IMR-90 (cell line): Measurements from ENCODE around the gene PHF20. TPM values are rescaled to one million over a fixed set of nuclear protein-coding genes. Genes with fewer than 3 reads are reported as not detected.

Source experiments
- ATAC-seq: fragments of 200-7000 bp; cut with Tn5 transposase; 2 replicates; pipeline ENCODE4 v1.9.1; 2020; ENCODE audit warnings: low read depth, mild to moderate bottlenecking, moderate library complexity
- BruUV-seq: library from RNA; stranded (reverse); fragments of 400-500 nt; replicated peaks from 2 replicates; lab custom pipeline; 2021; lab: Mats Ljungman, UMichigan
- CTCF ChIA-PET: fragments of 300-600 bp; formaldehyde crosslinking; extraction: SDS; loops from one replicate; lab custom pipeline; 2021; ENCODE audit warnings: antibody characterized with exemption; lab: Yijun Ruan, JAX
- POLR2A ChIA-PET: fragments of 300-600 bp; sonication (Branson Sonifier 250); formaldehyde crosslinking; loops from one replicate; lab custom pipeline; 2022; ENCODE audit warnings: antibody characterized with exemption; ENCODE audit not compliant: unreplicated experiment; lab: Charles Lee
- DNase-seq: peaks from one replicate; pipeline ENCODE4 v3.0.0; 2013
- H2AFZ ChIP-seq: replicated peaks from 2 replicates; pipeline ENCODE3; 2013; ENCODE audit warnings: low read length, mild to moderate bottlenecking; ENCODE audit not compliant: poor library complexity
- H2AK5ac ChIP-seq: 2 replicates; pipeline ENCODE4 v1.6.1; 2013; ENCODE audit warnings: low read depth, low read length, inconsistent platforms
- H2AK9ac ChIP-seq: replicated peaks from 2 replicates; pipeline ENCODE3; 2013; ENCODE audit warnings: mild to moderate bottlenecking, low read depth, low read length, moderate library complexity; ENCODE audit not compliant: poor library complexity
- H2BK120ac ChIP-seq: 2 replicates; pipeline ENCODE4 v1.6.1; 2013; ENCODE audit warnings: low read depth, low read length, inconsistent platforms
- H2BK15ac ChIP-seq: 3 replicates; pipeline ENCODE4 v1.6.1; 2013; ENCODE audit warnings: low read depth, low read length, inconsistent platforms
- H2BK20ac ChIP-seq: 2 replicates; pipeline ENCODE4 v1.6.1; 2013; ENCODE audit warnings: low read depth, mild to moderate bottlenecking, inconsistent platforms, low read length, moderate library complexity
- H2BK5ac ChIP-seq: 2 replicates; pipeline ENCODE4 v1.6.1; 2013; ENCODE audit warnings: mild to moderate bottlenecking, low read depth, low read length, inconsistent platforms; ENCODE audit not compliant: poor library complexity, severe bottlenecking
- H3K14ac ChIP-seq: replicated peaks from 2 replicates; pipeline ENCODE4 v1.6.1; 2013; ENCODE audit warnings: low read depth, low read length, inconsistent platforms
- H3K18ac ChIP-seq: 2 replicates; pipeline ENCODE4 v1.6.1; 2013; ENCODE audit warnings: low read depth, low read length, control low read depth
- H3K23ac ChIP-seq: 2 replicates; pipeline ENCODE4 v1.6.1; 2013; ENCODE audit warnings: low read depth, low read length, inconsistent platforms
- H3K27ac ChIP-seq: 2 replicates; pipeline ENCODE4 v1.5.1; 2013; ENCODE audit warnings: mild to moderate bottlenecking, control low read depth, low read length; ENCODE audit not compliant: insufficient read depth
- H3K27me3 ChIP-seq: 2 replicates; pipeline ENCODE4 v1.6.1; 2013; ENCODE audit warnings: low read length; ENCODE audit not compliant: control insufficient read depth, insufficient read depth
- H3K36me3 ChIP-seq: 2 replicates; pipeline ENCODE4 v1.6.1; 2013; ENCODE audit warnings: low read length, mixed read lengths; ENCODE audit not compliant: control insufficient read depth, insufficient read depth
- H3K4ac ChIP-seq: 2 replicates; pipeline ENCODE4 v1.6.1; 2013; ENCODE audit warnings: low read depth, low read length, inconsistent platforms
- H3K4me1 ChIP-seq: 2 replicates; pipeline ENCODE4 v1.6.1; 2013; ENCODE audit warnings: low read length, mixed read lengths; ENCODE audit not compliant: control insufficient read depth, insufficient read depth
- H3K4me2 ChIP-seq: 2 replicates; pipeline ENCODE4 v1.6.1; 2013; ENCODE audit warnings: low read depth, mild to moderate bottlenecking, control low read depth, low read length, moderate library complexity
- H3K4me3 ChIP-seq: 2 replicates; pipeline ENCODE4 v1.5.1; 2013; ENCODE audit warnings: low read depth, mild to moderate bottlenecking, control low read depth, low read length, moderate library complexity; ENCODE audit not compliant: insufficient read depth
- H3K56ac ChIP-seq: 2 replicates; pipeline ENCODE4 v1.6.1; 2013; ENCODE audit warnings: low read length, inconsistent platforms; ENCODE audit not compliant: insufficient read depth; ENCODE audit errors: extremely low read depth
- H3K79me1 ChIP-seq, 2 experiments: 2 replicates each; pipeline ENCODE4 v1.6.1; 2013; ENCODE audit warnings: low read length in 2 of 2, inconsistent platforms in 1 of 2, low read depth in 1 of 2
- H3K9ac ChIP-seq: 2 replicates; pipeline ENCODE4 v1.6.1; 2013; ENCODE audit warnings: low read depth, low read length, control low read depth
- H3K9me1 ChIP-seq: 2 replicates; pipeline ENCODE4 v1.6.1; 2013; ENCODE audit warnings: low read length, inconsistent platforms; ENCODE audit not compliant: insufficient read depth
- H3K9me3 ChIP-seq: 2 replicates; pipeline ENCODE4 v1.6.1; 2013; ENCODE audit warnings: low read length; ENCODE audit not compliant: control insufficient read depth, insufficient read depth
- H4K20me1 ChIP-seq: 2 replicates; pipeline ENCODE4 v1.6.1; 2013; ENCODE audit warnings: low read length, inconsistent platforms; ENCODE audit not compliant: insufficient read depth
- H4K5ac ChIP-seq: 2 replicates; pipeline ENCODE4 v1.6.1; 2013; ENCODE audit warnings: mild to moderate bottlenecking, low read depth, low read length, control low read depth
- H4K8ac ChIP-seq, 2 experiments: 2 replicates each; pipeline ENCODE4 v1.6.1; 2013; ENCODE audit warnings: low read depth in 2 of 2, low read length in 2 of 2, control low read depth in 1 of 2, inconsistent platforms in 1 of 2
- H4K91ac ChIP-seq: 2 replicates; pipeline ENCODE4 v1.6.1; 2013; ENCODE audit warnings: low read depth, low read length, inconsistent platforms; ENCODE audit not compliant: insufficient read depth
- CHD1 ChIP-seq: IDR thresholded peaks from 2 replicates; pipeline ENCODE4 v1.6.1; 2012; ENCODE audit warnings: low read depth, low read length, improper control_type of control experiment
- WGBS, 2 experiments: methylation state at CpG; one replicate each; pipeline versions ENCODE4 v1.1.5 to v1.1.7; 2013; ENCODE audit warnings: missing lambda C conversion rate in 2 of 2; ENCODE audit not compliant: insufficient read length in 1 of 2; ENCODE audit errors: extremely low coverage in 2 of 2; 5-methylcytosine and 5-hydroxymethylcytosine counted together
- dilution Hi-C: fragments of 300-500 bp; cut with HindIII; formaldehyde crosslinking; loops from one replicate; pipeline ENCODE4 v1.14.3; 2018; ENCODE audit warnings: low sequenced_read_pairs; ENCODE audit not compliant: unreplicated experiment
- in situ Hi-C: fragments of 300-500 bp; cut with MboI; formaldehyde crosslinking; loops from 3 replicates; pipeline ENCODE4 v1.14.3; 2019; ENCODE audit warnings: low sequenced_read_pairs, inconsistent platforms, mixed read lengths
- intact Hi-C: fragments of 100-400 bp; cut with micrococcal nuclease; formaldehyde crosslinking; loops from 2 replicates; pipeline ENCODE4 v1.10.0; 2022
- polyA plus RNA-seq, 3 experiments: library from polyadenylated mRNA; depleted of rRNA; stranded (reverse); fragments of >200 nt; gene quantifications; 2 replicates each; pipeline ENCODE4 v1.2.3, GENCODE V29; 2012; ENCODE audit warnings: low replicate concordance in 1 of 3
- total RNA-seq: library from RNA; depleted of rRNA; stranded (reverse); fragments of >200 nt; gene quantifications from 2 replicates; pipeline ENCODE4 v1.2.3, GENCODE V29; 2012

Gene PHF20
- total and polyA plus RNA-seq, 2 of the 4 experiments (the other 2 are of a cell fraction): 22.0 to 22.5 TPM

DNA sequence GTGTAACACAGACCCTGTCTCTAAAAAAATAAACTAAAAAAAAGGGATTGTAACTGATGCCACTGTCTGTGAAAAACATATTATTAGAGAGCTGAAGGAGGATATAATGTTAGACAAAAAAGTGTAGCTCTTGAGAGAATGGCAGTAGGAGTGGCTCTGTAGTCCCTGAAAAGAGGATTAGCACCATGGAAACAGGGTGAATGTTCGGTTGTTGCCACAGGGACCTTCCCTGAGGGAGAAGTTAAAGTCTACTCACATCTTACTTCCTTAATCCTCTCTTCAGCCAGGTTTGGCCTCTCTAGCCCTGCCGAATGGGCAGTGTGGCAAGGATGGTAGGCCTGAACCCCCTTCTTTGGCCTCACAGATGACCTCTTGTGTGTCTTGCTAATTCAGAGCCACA, 170.4 kb downstream of the PHF20 start:
- Histone ChIP-seq H3K27me3 (no peaks in the 10 kb centered on the region), H2BK20ac (no peak overlapping the region), H3K18ac (no peak overlapping the region), H2AK5ac (no peak overlapping the region), H2AK9ac (no peak overlapping the region), H4K5ac (no peak overlapping the region), H3K4ac (no peak overlapping the region), H3K14ac (no peak overlapping the region), H3K9me3 (no peaks in the 10 kb centered on the region), H2BK15ac (no peak overlapping the region), H3K56ac (no peak overlapping the region), H3K23ac (no peak overlapping the region), H3K4me1 (peaks cover 8% of the 10 kb centered on the region), H2BK5ac (no peak overlapping the region), H3K9me1 (peaks cover 17% of the 10 kb centered on the region), H3K79me1 (peaks cover 14 to 51% of the 10 kb centered on the region in 2 experiments), H3K36me3 (peaks cover 36% of the 10 kb centered on the region), H3K4me3 (no peak overlapping the region), H2BK120ac (no peak overlapping the region), H4K8ac (no peak overlapping the region), H3K9ac (no peak overlapping the region), H4K20me1 (peaks cover 4% of the 10 kb centered on the region), H3K27ac (no peak overlapping the region), H2AFZ (no peak overlapping the region), H3K4me2 (no peak overlapping the region), H4K91ac (no peak overlapping the region)
- TF ChIP-seq CHD1: no peak
- BruUV-seq: no TSS peak
- ChIA-PET CTCF (interaction anchor here (1.9 kb wide), 1 partner anchor 12 kb away, joined by 12 read pairs; the partner anchor contains the start of gene SCAND1), POLR2A (no interaction called here)
- ATAC-seq (no peak), DNase-seq (no peak)
- intact Hi-C loops (no loop called here), dilution Hi-C loops (no loop called here), in situ Hi-C loops (no loop called here)
- WGBS, 2 experiments: no CpG with 5 or more reads among the region's 2 CpGs
